SK-N-SH treated with all-trans-retinoic acid at 6 μM for 48 hours (cell line): Measurements from ENCODE around the gene CABP5.

ENCODE experiments used
- ATAC-seq: fragments of 200-7000 bp; cut with Tn5 transposase; 3 replicates; pipeline ENCODE4 v1.9.1; 2020; ENCODE audit warnings: mild to moderate bottlenecking, moderate library complexity
- BACH2 ChIP-seq: fragments of 250-450 bp; sonication (Bioruptor Pico); IDR thresholded peaks from 2 replicates; pipeline ENCODE4 v1.9.0; 2021; ENCODE audit warnings: mild to moderate bottlenecking, borderline replicate concordance
- CSRNP3 ChIP-seq: fragments of 250-450 bp; sonication (Bioruptor Pico); IDR thresholded peaks from 2 replicates; pipeline ENCODE4 v1.5.1; 2021; ENCODE audit warnings: mild to moderate bottlenecking, moderate library complexity
- ESRRG ChIP-seq: fragments of 250-450 bp; sonication (Bioruptor Pico); IDR thresholded peaks from 2 replicates; pipeline ENCODE4 v1.6.1; 2021; ENCODE audit warnings: mild to moderate bottlenecking
- GLIS3 ChIP-seq: fragments of 250-450 bp; sonication (Bioruptor Pico); IDR thresholded peaks from 2 replicates; pipeline ENCODE4 v1.5.0; 2020; ENCODE audit warnings: mild to moderate bottlenecking, moderate library complexity
- ISL1 ChIP-seq: fragments of 250-450 bp; sonication (Bioruptor Pico); IDR thresholded peaks from 2 replicates; pipeline ENCODE4 v2.1.2; 2022; ENCODE audit warnings: mild to moderate bottlenecking, moderate library complexity
- OSR1 ChIP-seq: fragments of 250-450 bp; sonication (Bioruptor Pico); IDR thresholded peaks from 2 replicates; pipeline ENCODE4 v1.8.0; 2022; ENCODE audit warnings: moderate library complexity, mild to moderate bottlenecking, inconsistent platforms
- POU6F1 ChIP-seq: fragments of 250-450 bp; sonication (Bioruptor Pico); IDR thresholded peaks from 2 replicates; pipeline ENCODE4 v1.8.0; 2021; ENCODE audit warnings: low read depth, mild to moderate bottlenecking, moderate library complexity, borderline replicate concordance
- RARB ChIP-seq: fragments of 250-450 bp; sonication (Bioruptor Pico); IDR thresholded peaks from 2 replicates; pipeline ENCODE4 v1.8.0; 2021; ENCODE audit warnings: mild to moderate bottlenecking, moderate library complexity
- SNAI2 ChIP-seq: fragments of 250-450 bp; sonication (Bioruptor Pico); IDR thresholded peaks from 2 replicates; pipeline ENCODE4 v1.5.0; 2020; ENCODE audit warnings: mild to moderate bottlenecking, moderate library complexity
- TCF4 ChIP-seq: fragments of 250-450 bp; sonication (Bioruptor Pico); IDR thresholded peaks from 2 replicates; pipeline ENCODE4 v1.8.0; 2021; ENCODE audit warnings: mild to moderate bottlenecking, moderate library complexity, borderline replicate concordance
- TOX ChIP-seq: fragments of 250-450 bp; sonication (Bioruptor Pico); IDR thresholded peaks from 2 replicates; pipeline ENCODE4 v1.8.0; 2021; ENCODE audit warnings: mild to moderate bottlenecking, moderate library complexity, borderline replicate concordance
- ZC3H10 ChIP-seq: fragments of 250-450 bp; sonication (Bioruptor Pico); IDR thresholded peaks from 2 replicates; pipeline ENCODE4 v1.5.1; 2021; ENCODE audit warnings: mild to moderate bottlenecking, moderate library complexity
- ZFP3 ChIP-seq: fragments of 250-450 bp; sonication (Bioruptor Pico); IDR thresholded peaks from 2 replicates; pipeline ENCODE4 v1.5.0; 2020; ENCODE audit warnings: mild to moderate bottlenecking, moderate library complexity
- ZFP30 ChIP-seq: fragments of 450-650 bp; formaldehyde crosslinking; IDR thresholded peaks from 2 replicates; pipeline ENCODE4 v1.5.0; 2022; ENCODE audit warnings: mild to moderate bottlenecking, moderate library complexity
- ZNF565 ChIP-seq: fragments of 450-650 bp; formaldehyde crosslinking; conservative IDR thresholded peaks from 2 replicates; pipeline ENCODE4 v1.5.0; 2020; ENCODE audit warnings: low read depth, mild to moderate bottlenecking, moderate library complexity
- ZNF70 ChIP-seq: fragments of 450-650 bp; formaldehyde crosslinking; IDR thresholded peaks from 2 replicates; pipeline ENCODE4 v1.5.0; 2020; ENCODE audit warnings: mild to moderate bottlenecking, moderate library complexity
- ZNF8 ChIP-seq: fragments of 450-650 bp; formaldehyde crosslinking; IDR thresholded peaks from 2 replicates; pipeline ENCODE4 v1.5.0; 2020; ENCODE audit warnings: mild to moderate bottlenecking, moderate library complexity
- TF ChIP-seq, protein P1 (sequence below): fragments of 250-450 bp; sonication (Bioruptor Pico); IDR thresholded peaks from 2 replicates; pipeline ENCODE4 v1.5.0; 2020; ENCODE audit warnings: mild to moderate bottlenecking, moderate library complexity
- TF ChIP-seq, protein P2 (sequence below): fragments of 250-450 bp; sonication (Bioruptor Pico); IDR thresholded peaks from 2 replicates; pipeline ENCODE4 v1.8.0; 2020; ENCODE audit warnings: mild to moderate bottlenecking, moderate library complexity, borderline replicate concordance
- TF ChIP-seq, protein P3 (sequence below): fragments of 250-450 bp; sonication (Bioruptor Pico); IDR thresholded peaks from 2 replicates; pipeline ENCODE4 v1.5.1; 2020; ENCODE audit warnings: low read depth, mild to moderate bottlenecking, moderate library complexity

CABP5 gene

DNA sequence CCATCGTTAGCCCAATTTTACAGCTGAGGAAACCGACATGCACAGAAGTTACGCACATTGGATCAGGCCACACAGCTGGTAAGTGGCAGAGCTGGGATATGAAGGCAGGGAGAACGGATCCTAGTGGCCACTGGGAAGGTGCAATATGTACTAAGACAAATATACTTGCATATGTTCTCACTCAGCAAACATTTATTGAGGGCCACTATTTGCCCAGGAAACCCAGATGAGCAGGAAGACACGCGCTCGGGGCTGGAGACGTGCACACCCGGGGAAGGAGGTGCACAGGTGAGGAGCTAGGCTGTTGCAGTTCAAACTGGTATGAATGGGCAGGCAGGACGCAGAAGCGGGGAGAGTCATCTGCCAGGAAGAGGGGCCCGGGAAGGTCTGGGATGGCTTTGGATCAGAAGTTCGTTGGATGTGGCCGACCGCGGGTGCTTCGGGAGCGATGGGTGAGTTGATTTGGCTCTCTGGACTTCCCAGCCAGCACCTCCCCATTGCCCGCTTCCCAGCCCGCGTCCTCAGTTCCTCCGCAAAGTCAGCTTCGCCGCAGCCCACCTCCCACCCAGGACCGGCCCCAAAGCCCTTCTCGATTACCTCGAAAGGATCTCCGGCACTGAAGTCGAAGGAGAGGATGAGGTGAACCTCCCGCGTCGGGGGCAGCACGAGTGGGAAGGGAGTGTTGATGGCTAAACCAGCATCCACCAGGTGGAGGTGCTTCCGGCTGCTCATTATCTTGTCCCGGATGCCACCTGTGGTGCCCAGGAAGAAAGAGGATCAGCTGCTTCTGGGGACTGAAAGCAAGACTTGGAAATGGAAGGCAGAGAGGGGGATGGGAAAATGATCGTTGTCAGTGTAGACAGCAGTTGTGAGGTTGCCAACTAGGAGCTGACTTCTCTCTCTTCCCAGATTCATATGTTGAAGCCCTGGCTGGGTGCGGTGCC lies 17.8 kb upstream of the CABP5 start:
- ATAC-seq = no peak
- no peak for TF ChIP-seq BACH2
- TF ChIP-seq CSRNP3 (CRISPR knock-in tag) = no peak

DNA sequence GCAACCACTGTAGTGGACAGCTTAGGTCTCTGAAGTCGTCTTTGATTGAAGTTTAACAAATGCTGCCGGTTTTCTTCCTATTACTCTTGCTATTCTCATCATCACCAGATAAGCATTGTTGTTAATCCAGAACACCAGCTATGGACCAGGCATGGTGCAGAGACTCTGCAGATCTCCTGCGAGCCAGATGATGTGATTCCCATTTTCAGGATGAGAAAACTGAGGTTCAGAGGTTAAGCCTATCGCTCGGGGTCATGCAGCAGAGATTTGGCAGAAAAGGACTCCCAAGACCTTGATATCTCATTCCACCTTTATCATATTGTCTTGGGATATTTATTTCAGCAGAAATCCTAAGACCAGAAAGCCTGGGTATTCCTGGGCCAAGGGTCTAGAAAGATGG lies 16.5 kb upstream of the CABP5 start:
- TF ChIP-seq ZNF565 (CRISPR knock-in tag) (no peak), TOX (CRISPR knock-in tag) (no peak), OSR1 (CRISPR knock-in tag) (no peak), POU6F1 (CRISPR knock-in tag) (no peak), ZFP30 (CRISPR knock-in tag) (no peak)
- no peak for ATAC-seq

DNA sequence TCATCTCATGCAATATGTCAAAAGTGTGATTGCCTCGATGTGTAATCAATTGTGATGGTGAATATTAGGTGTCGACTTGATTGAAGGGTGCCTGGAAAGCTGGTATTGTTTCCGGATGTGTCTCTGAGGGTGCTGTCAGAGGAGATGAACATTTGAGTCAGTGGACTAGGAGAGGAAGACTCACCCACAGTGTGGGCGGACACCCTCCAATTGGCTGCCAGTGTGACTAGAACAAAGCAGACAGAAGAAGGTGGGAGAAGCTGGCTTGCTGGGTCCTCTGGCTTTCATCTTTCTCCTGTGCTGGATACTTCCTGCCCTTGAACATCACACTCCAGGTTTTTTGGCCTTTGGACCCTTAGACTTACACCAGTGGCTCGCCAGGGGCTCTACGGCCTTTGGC lies 15.5 kb upstream of the CABP5 start:
- no peak for ATAC-seq
- TF ChIP-seq RARB (CRISPR knock-in tag) (no peak), ZFP3 (CRISPR knock-in tag) (no peak), OSR1 (CRISPR knock-in tag) (no peak), SNAI2 (CRISPR knock-in tag) (no peak), CSRNP3 (CRISPR knock-in tag) (no peak), TCF4 (CRISPR knock-in tag) (no peak), ZFP30 (CRISPR knock-in tag) (no peak), ZNF8 (CRISPR knock-in tag) (no peak), POU6F1 (CRISPR knock-in tag) (no peak), ESRRG (CRISPR knock-in tag) (no peak), ZC3H10 (CRISPR knock-in tag) (no peak), ZNF70 (no peak), TOX (CRISPR knock-in tag) (no peak), GLIS3 (no peak), ISL1 (no peak)
- TF ChIP-seq, protein P1, sequence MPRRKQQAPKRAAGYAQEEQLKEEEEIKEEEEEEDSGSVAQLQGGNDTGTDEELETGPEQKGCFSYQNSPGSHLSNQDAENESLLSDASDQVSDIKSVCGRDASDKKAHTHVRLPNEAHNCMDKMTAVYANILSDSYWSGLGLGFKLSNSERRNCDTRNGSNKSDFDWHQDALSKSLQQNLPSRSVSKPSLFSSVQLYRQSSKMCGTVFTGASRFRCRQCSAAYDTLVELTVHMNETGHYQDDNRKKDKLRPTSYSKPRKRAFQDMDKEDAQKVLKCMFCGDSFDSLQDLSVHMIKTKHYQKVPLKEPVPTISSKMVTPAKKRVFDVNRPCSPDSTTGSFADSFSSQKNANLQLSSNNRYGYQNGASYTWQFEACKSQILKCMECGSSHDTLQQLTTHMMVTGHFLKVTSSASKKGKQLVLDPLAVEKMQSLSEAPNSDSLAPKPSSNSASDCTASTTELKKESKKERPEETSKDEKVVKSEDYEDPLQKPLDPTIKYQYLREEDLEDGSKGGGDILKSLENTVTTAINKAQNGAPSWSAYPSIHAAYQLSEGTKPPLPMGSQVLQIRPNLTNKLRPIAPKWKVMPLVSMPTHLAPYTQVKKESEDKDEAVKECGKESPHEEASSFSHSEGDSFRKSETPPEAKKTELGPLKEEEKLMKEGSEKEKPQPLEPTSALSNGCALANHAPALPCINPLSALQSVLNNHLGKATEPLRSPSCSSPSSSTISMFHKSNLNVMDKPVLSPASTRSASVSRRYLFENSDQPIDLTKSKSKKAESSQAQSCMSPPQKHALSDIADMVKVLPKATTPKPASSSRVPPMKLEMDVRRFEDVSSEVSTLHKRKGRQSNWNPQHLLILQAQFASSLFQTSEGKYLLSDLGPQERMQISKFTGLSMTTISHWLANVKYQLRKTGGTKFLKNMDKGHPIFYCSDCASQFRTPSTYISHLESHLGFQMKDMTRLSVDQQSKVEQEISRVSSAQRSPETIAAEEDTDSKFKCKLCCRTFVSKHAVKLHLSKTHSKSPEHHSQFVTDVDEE (CRISPR knock-in tag) = no peak
- TF ChIP-seq, protein P2, sequence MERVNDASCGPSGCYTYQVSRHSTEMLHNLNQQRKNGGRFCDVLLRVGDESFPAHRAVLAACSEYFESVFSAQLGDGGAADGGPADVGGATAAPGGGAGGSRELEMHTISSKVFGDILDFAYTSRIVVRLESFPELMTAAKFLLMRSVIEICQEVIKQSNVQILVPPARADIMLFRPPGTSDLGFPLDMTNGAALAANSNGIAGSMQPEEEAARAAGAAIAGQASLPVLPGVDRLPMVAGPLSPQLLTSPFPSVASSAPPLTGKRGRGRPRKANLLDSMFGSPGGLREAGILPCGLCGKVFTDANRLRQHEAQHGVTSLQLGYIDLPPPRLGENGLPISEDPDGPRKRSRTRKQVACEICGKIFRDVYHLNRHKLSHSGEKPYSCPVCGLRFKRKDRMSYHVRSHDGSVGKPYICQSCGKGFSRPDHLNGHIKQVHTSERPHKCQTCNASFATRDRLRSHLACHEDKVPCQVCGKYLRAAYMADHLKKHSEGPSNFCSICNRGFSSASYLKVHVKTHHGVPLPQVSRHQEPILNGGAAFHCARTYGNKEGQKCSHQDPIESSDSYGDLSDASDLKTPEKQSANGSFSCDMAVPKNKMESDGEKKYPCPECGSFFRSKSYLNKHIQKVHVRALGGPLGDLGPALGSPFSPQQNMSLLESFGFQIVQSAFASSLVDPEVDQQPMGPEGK (CRISPR knock-in tag) = no peak
- TF ChIP-seq, protein P3, sequence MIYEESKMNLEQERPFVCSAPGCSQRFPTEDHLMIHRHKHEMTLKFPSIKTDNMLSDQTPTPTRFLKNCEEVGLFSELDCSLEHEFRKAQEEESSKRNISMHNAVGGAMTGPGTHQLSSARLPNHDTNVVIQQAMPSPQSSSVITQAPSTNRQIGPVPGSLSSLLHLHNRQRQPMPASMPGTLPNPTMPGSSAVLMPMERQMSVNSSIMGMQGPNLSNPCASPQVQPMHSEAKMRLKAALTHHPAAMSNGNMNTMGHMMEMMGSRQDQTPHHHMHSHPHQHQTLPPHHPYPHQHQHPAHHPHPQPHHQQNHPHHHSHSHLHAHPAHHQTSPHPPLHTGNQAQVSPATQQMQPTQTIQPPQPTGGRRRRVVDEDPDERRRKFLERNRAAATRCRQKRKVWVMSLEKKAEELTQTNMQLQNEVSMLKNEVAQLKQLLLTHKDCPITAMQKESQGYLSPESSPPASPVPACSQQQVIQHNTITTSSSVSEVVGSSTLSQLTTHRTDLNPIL = no peak
- TF ChIP-seq, all 23 proteins: peak for 0
